Measurements from ENCODE around the gene SCEL.

- TF ChIP-seq SUZ12 (IDR thresholded peaks at IDR 0.05) (no peak), L3MBTL2 (conservative IDR thresholded peaks at IDR 0.05) (no peak), FOXM1 (IDR thresholded peaks at IDR 0.05; ENCODE audit: borderline replicate concordance) (no peak), SP1 (IDR thresholded peaks at IDR 0.05) (no peak), TARDBP (IDR thresholded peaks at IDR 0.05) (no peak), ELF4 (IDR thresholded peaks at IDR 0.05) (no peak)
Observed at GRCh38 chr13:77554069-77554468, 18.6 kb downstream of the SCEL start.
